RWPE1 (cell line): ENCODE data around the gene LMO1.

ENCODE experiments used
- CTCF ChIA-PET: fragments of 350-600 bp; sonication (Branson Sonifier 250); formaldehyde crosslinking; extraction: SDS; loops from one replicate; lab custom pipeline; 2021; lab: Yijun Ruan, JAX
- POLR2A ChIA-PET: fragments of 400-600 bp; formaldehyde crosslinking; extraction: SDS; loops from one replicate; lab custom pipeline; 2020; ENCODE audit warnings: antibody characterized with exemption; ENCODE audit not compliant: low non-redundant PET; lab: Yijun Ruan, JAX
- DNase-seq: peaks from one replicate; pipeline ENCODE4 v3.0.0; 2012; ENCODE audit warnings: low spot score
- H3K27ac ChIP-seq: fragments of 450-650 bp; 2 replicates; pipeline ENCODE4 v1.5.1; 2017
- CTCF ChIP-seq: fragments of 450-650 bp; conservative IDR thresholded peaks from 2 replicates; pipeline ENCODE4 v1.5.1; 2017; ENCODE audit warnings: low read depth, mild to moderate bottlenecking

LMO1 gene

GRCh38 chr11:8243458-8243857 lies 20.2 kb downstream of the LMO1 start:
- ChIA-PET CTCF (interaction anchor here (0.6 to 1.1 kb wide), 2 partner anchors 12 to 24 kb away, joined by 3 to 4 read pairs; no protein-coding TSS in a partner anchor), POLR2A (no interaction called here)
- H3K27ac ChIP-seq, result no peak overlapping the region
- no peak for DNase-seq
- no peak for TF ChIP-seq CTCF

GRCh38 chr11:8242499-8243280 lies 21.0 kb downstream of the LMO1 start:
- no peak overlapping the region for H3K27ac ChIP-seq
- ChIA-PET POLR2A (no interaction called here), CTCF (interaction anchor here (1.1 kb wide), 1 partner anchor 24 kb away, joined by 4 read pairs; no protein-coding TSS in a partner anchor)
- TF ChIP-seq CTCF, result no peak
- no peak for DNase-seq

- DNase-seq, result no peak
- ChIA-PET POLR2A (no interaction called here), CTCF (interaction anchor here (0.7 kb wide), 1 partner anchor 119 kb away, joined by 4 read pairs; no protein-coding TSS in a partner anchor)
- no peak overlapping the region for H3K27ac ChIP-seq
- TF ChIP-seq CTCF, result no peak
Observed at GRCh38 chr11:8242118-8242475, 21.6 kb downstream of the LMO1 start.

GRCh38 chr11:8241373-8242117 lies 22.1 kb downstream of the LMO1 start:
- H3K27ac ChIP-seq, result no peak overlapping the region
- TF ChIP-seq CTCF, result no peak
- CTCF ChIA-PET, result interaction anchor here (0.7 kb wide), 1 partner anchor 120 kb away, joined by 4 read pairs; no protein-coding TSS in a partner anchor

GRCh38 chr11:8239536-8240228 lies 24.0 kb downstream of the LMO1 start:
- ChIA-PET POLR2A (no interaction called here), CTCF (no interaction called here)
- TF ChIP-seq CTCF, result no peak
- no peak for DNase-seq
- no peak overlapping the region for H3K27ac ChIP-seq

More at GRCh38 chr11:8241373-8242117, 22.1 kb downstream of the LMO1 start:
- no peak for DNase-seq
- POLR2A ChIA-PET, result no interaction called here

GRCh38 chr11:8239040-8239439 lies 24.6 kb downstream of the LMO1 start:
- ChIA-PET CTCF (interaction anchor here (0.7 kb wide), 1 partner anchor 8 kb away, joined by 4 read pairs; no protein-coding TSS in a partner anchor), POLR2A (no interaction called here)
- DNase-seq, result no peak
- H3K27ac ChIP-seq, result no peak overlapping the region
- no peak for TF ChIP-seq CTCF
